Right lobe of liver (tissue), 6 donors: Measurements from ENCODE around the gene ZNF578. TPM values are rescaled to one million over a fixed set of nuclear protein-coding genes. Genes with fewer than 3 reads are reported as not detected.
A peak's percentile ranks its signal among the peaks of the same experiment; 100 is the strongest.
"Not testable (repeated sequence)": the region's sequence is repeated elsewhere in the genome, so short reads cannot be mapped to it uniquely, and the experiment has no call there.

Experiments used
- ATAC-seq, 4 donors: fragments of 200-7000 bp; cut with Tn5 transposase; one replicate each; pipeline ENCODE4 v1.9.1; 2020; ENCODE audit warnings: mild to moderate bottlenecking in 4 of 4, moderate library complexity in 4 of 4
- DNase-seq, 3 donors: peaks; one replicate each; pipeline ENCODE4 v3.0.0-alpha.2; 2020
- H3K27ac ChIP-seq, 3 donors: fragments of 200-600 bp; one replicate each; pipeline ENCODE4 v1.8.0; 2022
- H3K27me3 ChIP-seq, 2 donors: fragments of 200-600 bp; one replicate each; pipeline ENCODE4 v1.8.0; 2022
- H3K36me3 ChIP-seq, 4 donors: fragments of 200-600 bp; sonication (generic) in 1 of 4; one replicate each; pipeline versions ENCODE4 v1.5.1 to v1.8.0; 2017 to 2022; ENCODE audit warnings: control low read depth in 1 of 4
- H3K4me1 ChIP-seq, 4 donors: fragments of 200-600 bp; sonication (generic) in 1 of 4; one replicate each; pipeline versions ENCODE4 v1.5.1 to v1.8.0; 2017 to 2022; ENCODE audit warnings: control low read depth in 1 of 4
- H3K4me3 ChIP-seq, 3 donors: fragments of 200-600 bp; one replicate each; pipeline ENCODE4 v1.8.0; 2022
- H3K9me3 ChIP-seq, 4 donors: fragments of 200-600 bp; sonication (generic) in 1 of 4; one replicate each; pipeline versions ENCODE4 v1.5.1 to v1.8.0; 2017 to 2022; ENCODE audit warnings: control low read depth in 1 of 4
- CTCF ChIP-seq, 4 donors: fragments of 200-600 bp in 3 of 4; fragments of 450-650 bp in 1 of 4; IDR thresholded peaks; one replicate each; pipeline versions ENCODE4 v1.5.1 to v1.8.0; 2016 to 2022; ENCODE audit warnings: antibody characterized with exemption in 4 of 4, mild to moderate bottlenecking in 2 of 4
- POLR2A ChIP-seq: fragments of 450-650 bp; IDR thresholded peaks from one replicate; pipeline ENCODE4 v1.6.1; 2017; ENCODE audit warnings: antibody characterized with exemption, mild to moderate bottlenecking
- WGBS: methylation state at CpG from one replicate; pipeline ENCODE4 v1.1.6; 2018; ENCODE audit warnings: low coverage, low lambda C conversion rate; ENCODE audit not compliant: insufficient coverage; ENCODE audit errors: missing lambda C conversion rate; 5-methylcytosine and 5-hydroxymethylcytosine counted together
- intact Hi-C, 2 donors: fragments of 100-400 bp; cut with DNase I; formaldehyde crosslinking; loops; one replicate each; pipeline versions ENCODE4 v1.11.2 to v1.14.1; 2022
- total RNA-seq, 6 experiments: library from RNA; depleted of rRNA in 2 of 6; stranded (reverse); fragments of >200 nt in 2 of 6; fragmentation: NEBNext Ultra II Directional in 3 of 6; extraction: Animal tissue kit (Norgen Biotek cat#: 25700) in 3 of 6; gene quantifications; one replicate each; pipeline versions ENCODE4 v1.1.0 to v1.2.4, GENCODE V29; 2016 to 2023
- donor health status: DM: no; HTN: yes; CAD: no.
- donor health status: DM: no; HTN: no; CAD: no.
- donor health status: DM: no; HTN: no; CAD: no.
- donor health status: DM: no; HTN: yes; CAD: no.
- donor health status: DM: no; HTN: yes; CAD: no.

Gene ZNF578
- total RNA-seq, 6 experiments from 2014 or later: 0.17 to 0.51 (median 0.29) TPM; not detected in 3

GRCh38 chr19:52532480-52532879, 79.1 kb downstream of the ZNF578 start:
- intact Hi-C loops: no loop called here
- Histone ChIP-seq H3K27me3 (no peaks in the 10 kb centered on the region), H3K4me1 (no peaks in the 10 kb centered on the region), H3K4me3 (no peak overlapping the region), H3K27ac (no peak overlapping the region), H3K9me3 (no peaks in the 10 kb centered on the region), H3K36me3 (peaks cover 0 to 9% (median 0%) of the 10 kb centered on the region in 4 donors)
- 75% methylated on average over 1 of the region's 2 CpGs for WGBS
- no peak for TF ChIP-seq CTCF (IDR thresholded peaks at IDR 0.05)
- TF ChIP-seq POLR2A: no peak
- DNase-seq (no peak), ATAC-seq (no peak)

GRCh38 chr19:52533901-52534300, 80.5 kb downstream of the ZNF578 start:
- Histone ChIP-seq H3K36me3 (peaks cover 0 to 9% (median 0%) of the 10 kb centered on the region in 4 donors), H3K27ac (no peak overlapping the region), H3K9me3 (no peaks in the 10 kb centered on the region), H3K27me3 (no peaks in the 10 kb centered on the region), H3K4me3 (no peak overlapping the region), H3K4me1 (no peaks in the 10 kb centered on the region)
- WGBS: 40% methylated on average over 2 of the region's 5 CpGs
- DNase-seq (no peak), ATAC-seq (no peak)
- TF ChIP-seq CTCF (IDR thresholded peaks at IDR 0.05) (no peak), POLR2A (no peak)
- intact Hi-C loops: no loop called here

- H3K36me3 ChIP-seq, H3K27ac ChIP-seq, ATAC-seq, intact Hi-C loops, H3K27me3 ChIP-seq, H3K4me1 ChIP-seq, H3K9me3 ChIP-seq: not testable (repeated sequence)
- DNase-seq: peak in 1 of 3 donors; percentile 22
- H3K4me3 ChIP-seq: peak overlapping the region; percentile 23 to 37 (median 32)
- WGBS: 13% methylated on average over 6 of the region's 15 CpGs
These were observed 82.0 kb downstream of the ZNF578 start for GRCh38 chr19:52535385-52535770.

GRCh38 chr19:52535771-52536447, 82.6 kb downstream of the ZNF578 start:
- H3K27ac ChIP-seq: no peak overlapping the region
- peak overlapping the region; percentile 23 to 37 (median 32) for H3K4me3 ChIP-seq
- no peaks in the 10 kb centered on the region for H3K27me3 ChIP-seq
- H3K4me1 ChIP-seq: no peaks in the 10 kb centered on the region
- TF ChIP-seq CTCF (IDR thresholded peaks at IDR 0.05) (no peak), POLR2A (no peak)
- no peaks in the 10 kb centered on the region for H3K9me3 ChIP-seq
- ATAC-seq (peak; percentile 84 to 97 (median 91)), DNase-seq (peak; percentile 70 to 77 (median 76))
- 44% methylated on average over 18 of the region's 50 CpGs for WGBS
- intact Hi-C loops: no loop called here
- peaks cover 0 to 9% (median 0%) of the 10 kb centered on the region in 4 donors for H3K36me3 ChIP-seq

- H3K4me1 ChIP-seq: no peaks in the 10 kb centered on the region
- WGBS: 28% methylated on average over 17 of the region's 17 CpGs
- ATAC-seq (peak in 2 of 4 donors; percentile 13 to 47), DNase-seq (no peak)
- peak overlapping the region; percentile 23 to 37 (median 32) for H3K4me3 ChIP-seq
- H3K27me3 ChIP-seq: no peaks in the 10 kb centered on the region
- intact Hi-C loops: no loop called here
- no peak for TF ChIP-seq CTCF (IDR thresholded peaks at IDR 0.05)
- TF ChIP-seq POLR2A: no peak
- H3K9me3 ChIP-seq: no peaks in the 10 kb centered on the region
- H3K27ac ChIP-seq: no peak overlapping the region
- peaks cover 0 to 9% (median 0%) of the 10 kb centered on the region in 4 donors for H3K36me3 ChIP-seq
These were observed 83.1 kb downstream of the ZNF578 start for GRCh38 chr19:52536448-52536800.

- H3K36me3 ChIP-seq, H3K27me3 ChIP-seq, H3K4me1 ChIP-seq, H3K9me3 ChIP-seq, H3K27ac ChIP-seq, DNase-seq, ATAC-seq, intact Hi-C loops, H3K4me3 ChIP-seq: not testable (repeated sequence)
- 52% methylated on average over 3 of the region's 4 CpGs for WGBS
These were observed 85.5 kb downstream of the ZNF578 start for GRCh38 chr19:52538815-52539214.

- ATAC-seq, DNase-seq, H3K27ac ChIP-seq, H3K9me3 ChIP-seq, H3K4me1 ChIP-seq, intact Hi-C loops, H3K4me3 ChIP-seq, H3K27me3 ChIP-seq: not testable (repeated sequence)
- H3K36me3 ChIP-seq: peaks cover 0 to 15% (median 9%) of the 10 kb centered on the region in 4 donors
- WGBS: 97% methylated on average over 5 of the region's 5 CpGs
These were observed 87.8 kb downstream of the ZNF578 start for GRCh38 chr19:52541176-52541575.
